ENCODE measurements around the gene RAC3.

DNA sequence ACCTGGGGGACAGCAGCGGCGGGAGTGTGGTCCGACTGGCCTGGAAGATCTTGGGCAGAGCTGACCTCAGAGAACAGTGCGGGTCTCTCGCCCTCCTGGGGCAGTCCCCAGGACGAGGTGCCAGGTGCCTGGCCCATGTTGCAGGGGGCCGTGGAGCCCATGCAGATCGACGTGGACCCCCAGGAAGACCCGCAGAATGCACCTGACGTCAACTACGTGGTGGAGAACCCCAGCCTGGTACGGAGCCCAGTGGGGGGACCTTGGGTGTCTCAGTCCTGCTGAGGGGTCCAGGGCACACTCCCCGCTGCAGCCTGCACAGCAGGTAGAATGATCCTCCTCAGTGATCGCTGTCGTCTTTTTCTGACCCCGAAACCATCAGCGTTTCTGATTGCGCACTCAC lies 21.7 kb downstream of the RAC3 start:
- TF ChIP-seq CTCF (IDR thresholded peaks at IDR 0.05) (no peak), POLR2A (IDR thresholded peaks at IDR 0.05) (no peak)

All from transverse colon (tissue), 3 donors.